Measurements from ENCODE around the gene RLN3. TPM values are rescaled to one million over a fixed set of nuclear protein-coding genes. Genes with fewer than 3 reads are reported as not detected.
A peak's percentile ranks its signal among the peaks of the same experiment; 100 is the strongest.

Gene RLN3
- total RNA-seq, 1 experiment from 2014 or later, result not detected

- Histone ChIP-seq H3K79me2 (ENCODE audit: low read length) (no peaks in the 10 kb centered on the region), H3K36me3 (ENCODE audit: low read depth, low read length) (peaks cover 6% of the 10 kb centered on the region), H3K4me2 (ENCODE audit: low read length) (no peak overlapping the region), H3K27ac (ENCODE audit: low read length) (no peak overlapping the region), H4K20me1 (ENCODE audit: low read length) (no peaks in the 10 kb centered on the region), H3K4me1 (ENCODE audit: insufficient read depth, low read length) (no peaks in the 10 kb centered on the region), H3K27me3 (ENCODE audit: low read length) (no peaks in the 10 kb centered on the region), H3F3A (ENCODE audit: low read length, unreplicated experiment) (no peaks in the 10 kb centered on the region), H3K9me2 (replicated peaks; ENCODE audit: low read length) (no peaks in the 10 kb centered on the region), H3K9ac (ENCODE audit: low read length) (no peak overlapping the region), H3K4me3 (ENCODE audit: low read length) (no peak overlapping the region), H2AFZ (ENCODE audit: low read length) (no peak overlapping the region), H3K9me3 (ENCODE audit: low read length) (peaks cover 4% of the 10 kb centered on the region; the same call in 1 of the 2 replicates)
- TF ChIP-seq, protein P1, sequence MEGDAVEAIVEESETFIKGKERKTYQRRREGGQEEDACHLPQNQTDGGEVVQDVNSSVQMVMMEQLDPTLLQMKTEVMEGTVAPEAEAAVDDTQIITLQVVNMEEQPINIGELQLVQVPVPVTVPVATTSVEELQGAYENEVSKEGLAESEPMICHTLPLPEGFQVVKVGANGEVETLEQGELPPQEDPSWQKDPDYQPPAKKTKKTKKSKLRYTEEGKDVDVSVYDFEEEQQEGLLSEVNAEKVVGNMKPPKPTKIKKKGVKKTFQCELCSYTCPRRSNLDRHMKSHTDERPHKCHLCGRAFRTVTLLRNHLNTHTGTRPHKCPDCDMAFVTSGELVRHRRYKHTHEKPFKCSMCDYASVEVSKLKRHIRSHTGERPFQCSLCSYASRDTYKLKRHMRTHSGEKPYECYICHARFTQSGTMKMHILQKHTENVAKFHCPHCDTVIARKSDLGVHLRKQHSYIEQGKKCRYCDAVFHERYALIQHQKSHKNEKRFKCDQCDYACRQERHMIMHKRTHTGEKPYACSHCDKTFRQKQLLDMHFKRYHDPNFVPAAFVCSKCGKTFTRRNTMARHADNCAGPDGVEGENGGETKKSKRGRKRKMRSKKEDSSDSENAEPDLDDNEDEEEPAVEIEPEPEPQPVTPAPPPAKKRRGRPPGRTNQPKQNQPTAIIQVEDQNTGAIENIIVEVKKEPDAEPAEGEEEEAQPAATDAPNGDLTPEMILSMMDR (conservative IDR thresholded peaks at IDR 0.05; ENCODE audit: low read depth, low read length), result no peak
- no peak for TF ChIP-seq EZH2 (IDR thresholded peaks at IDR 0.05; ENCODE audit: low read length, unreplicated experiment)
- TF ChIP-seq EZH2phosphoT487 (IDR thresholded peaks at IDR 0.05; ENCODE audit: borderline replicate concordance, low read length), result no peak
- ChIA-PET POLR2A (ENCODE audit: unreplicated experiment) (interaction anchor here (0.6 kb wide), 1 partner anchor 201 kb away, joined by 4 read pairs; no protein-coding TSS in a partner anchor), CTCF (no interaction called here)
- BruUV-seq (replicated peaks), result no TSS peak
- DNase-seq, result no peak
- intact Hi-C loops (cut with micrococcal nuclease), result no loop called here
- no peak for ATAC-seq
Observed at GRCh38 chr19:14051980-14052379, 24.0 kb downstream of the RLN3 start.

GRCh38 chr19:14052470-14052869 is 24.5 kb downstream of the RLN3 start:
- H3K9me3 ChIP-seq (ENCODE audit: low read length), result peaks cover 4% of the 10 kb centered on the region; the same call in 1 of the 2 replicates
- DNase-seq, result no peak
- H3K4me3 ChIP-seq (ENCODE audit: low read length), result no peak overlapping the region
- intact Hi-C loops (cut with micrococcal nuclease), result no loop called here
- H4K20me1 ChIP-seq (ENCODE audit: low read length), result no peaks in the 10 kb centered on the region
- H3K36me3 ChIP-seq (ENCODE audit: low read depth, low read length), result peaks cover 6% of the 10 kb centered on the region
- no peak overlapping the region for H3K27ac ChIP-seq (ENCODE audit: low read length)
- CTCF ChIA-PET, result no interaction called here
- no peaks in the 10 kb centered on the region for H3K79me2 ChIP-seq (ENCODE audit: low read length)
- H3K4me2 ChIP-seq (ENCODE audit: low read length), result no peak overlapping the region
- no peak for TF ChIP-seq EZH2 (IDR thresholded peaks at IDR 0.05; ENCODE audit: low read length, unreplicated experiment)
- TF ChIP-seq, protein P1 (conservative IDR thresholded peaks at IDR 0.05; ENCODE audit: low read depth, low read length), result no peak
- TF ChIP-seq EZH2phosphoT487 (IDR thresholded peaks at IDR 0.05; ENCODE audit: borderline replicate concordance, low read length), result no peak
- no peaks in the 10 kb centered on the region for H3K27me3 ChIP-seq (ENCODE audit: low read length)
- H3K9ac ChIP-seq (ENCODE audit: low read length), result no peak overlapping the region
- no peak for ATAC-seq
- no peaks in the 10 kb centered on the region for H3K9me2 ChIP-seq (replicated peaks; ENCODE audit: low read length)
- no peaks in the 10 kb centered on the region for H3K4me1 ChIP-seq (ENCODE audit: insufficient read depth, low read length)
- no peak overlapping the region for H2AFZ ChIP-seq (ENCODE audit: low read length)
- BruUV-seq (replicated peaks), result TSS peak; percentile 44
- H3F3A ChIP-seq (ENCODE audit: low read length, unreplicated experiment), result no peaks in the 10 kb centered on the region
- POLR2A ChIA-PET (ENCODE audit: unreplicated experiment), result interaction anchor here (0.6 kb wide), 1 partner anchor 201 kb away, joined by 4 read pairs; no protein-coding TSS in a partner anchor

GRCh38 chr19:14053032-14053431 is 25.1 kb downstream of the RLN3 start:
- Histone ChIP-seq H3K27me3 (ENCODE audit: low read length) (no peaks in the 10 kb centered on the region), H3K4me2 (ENCODE audit: low read length) (no peak overlapping the region), H3K79me2 (ENCODE audit: low read length) (no peaks in the 10 kb centered on the region), H4K20me1 (ENCODE audit: low read length) (no peaks in the 10 kb centered on the region), H2AFZ (ENCODE audit: low read length) (no peak overlapping the region), H3K9me3 (ENCODE audit: low read length) (peaks cover 4% of the 10 kb centered on the region; the same call in 1 of the 2 replicates), H3K4me3 (ENCODE audit: low read length) (no peak overlapping the region), H3K4me1 (ENCODE audit: insufficient read depth, low read length) (peaks cover 4% of the 10 kb centered on the region), H3K9me2 (replicated peaks; ENCODE audit: low read length) (no peaks in the 10 kb centered on the region), H3K9ac (ENCODE audit: low read length) (no peak overlapping the region), H3K27ac (ENCODE audit: low read length) (no peak overlapping the region), H3F3A (ENCODE audit: low read length, unreplicated experiment) (no peaks in the 10 kb centered on the region), H3K36me3 (ENCODE audit: low read depth, low read length) (peaks cover 6% of the 10 kb centered on the region)
- CTCF ChIA-PET, result no interaction called here
- DNase-seq, result no peak
- ATAC-seq, result no peak
- BruUV-seq (replicated peaks), result no TSS peak
- POLR2A ChIA-PET (ENCODE audit: unreplicated experiment), result no interaction called here
- intact Hi-C loops (cut with micrococcal nuclease), result no loop called here
- TF ChIP-seq, protein P1 (conservative IDR thresholded peaks at IDR 0.05; ENCODE audit: low read depth, low read length), result no peak
- TF ChIP-seq EZH2phosphoT487 (IDR thresholded peaks at IDR 0.05; ENCODE audit: borderline replicate concordance, low read length), result no peak
- TF ChIP-seq EZH2 (IDR thresholded peaks at IDR 0.05; ENCODE audit: low read length, unreplicated experiment), result no peak

Measured in PC-3 (cell line).